GM23248 (cell line): Measurements from ENCODE around the gene CFAP251. TPM values are rescaled to one million over a fixed set of nuclear protein-coding genes. Genes with fewer than 3 reads are reported as not detected.
A peak's percentile ranks its signal among the peaks of the same experiment; 100 is the strongest.

Source experiments
- DNase-seq: peaks from one replicate; pipeline ENCODE4 v3.0.0-alpha.2; 2015
- H2AFZ ChIP-seq: fragments of 200-600 bp; sonication (generic); 2 replicates; pipeline ENCODE4 v1.6.1; 2016; ENCODE audit warnings: antibody characterized with exemption
- H3F3A ChIP-seq: fragments of 200-600 bp; sonication (generic); 2 replicates; pipeline ENCODE4 v1.6.1; 2016; ENCODE audit warnings: mild to moderate bottlenecking, antibody characterized with exemption, mixed run types; ENCODE audit not compliant: insufficient read depth
- H3K27ac ChIP-seq: fragments of 200-600 bp; sonication (generic); 2 replicates; pipeline ENCODE4 v1.5.1; 2016; ENCODE audit warnings: mild to moderate bottlenecking
- H3K27me3 ChIP-seq: fragments of 200-600 bp; sonication (generic); replicated peaks from 2 replicates; pipeline ENCODE4 v1.6.1; 2016; ENCODE audit warnings: mild to moderate bottlenecking; ENCODE audit not compliant: insufficient read depth
- H3K36me3 ChIP-seq: fragments of 200-600 bp; sonication (generic); 2 replicates; pipeline ENCODE4 v1.6.1; 2016; ENCODE audit warnings: low read depth, mild to moderate bottlenecking
- H3K4me1 ChIP-seq: fragments of 200-600 bp; sonication (generic); 2 replicates; pipeline ENCODE4 v1.6.1; 2016; ENCODE audit warnings: mild to moderate bottlenecking; ENCODE audit not compliant: insufficient read depth
- H3K4me2 ChIP-seq: fragments of 200-600 bp; sonication (generic); one replicate; pipeline ENCODE4 v1.6.1; 2016; ENCODE audit warnings: mild to moderate bottlenecking; ENCODE audit not compliant: unreplicated experiment
- H3K4me3 ChIP-seq: fragments of 200-600 bp; sonication (generic); 2 replicates; pipeline ENCODE4 v1.5.1; 2016; ENCODE audit warnings: mild to moderate bottlenecking
- H3K79me2 ChIP-seq: fragments of 200-600 bp; sonication (generic); 2 replicates; pipeline ENCODE4 v1.6.1; 2016; ENCODE audit warnings: mild to moderate bottlenecking; ENCODE audit not compliant: insufficient read depth
- H3K9ac ChIP-seq: fragments of 200-600 bp; sonication (generic); 2 replicates; pipeline ENCODE4 v1.6.1; 2016; ENCODE audit warnings: mild to moderate bottlenecking
- H3K9me2 ChIP-seq: fragments of 200-600 bp; sonication (generic); 2 replicates; pipeline ENCODE4 v1.6.1; 2016; ENCODE audit warnings: mixed run types, mild to moderate bottlenecking, moderate library complexity; ENCODE audit not compliant: insufficient read depth
- H3K9me3 ChIP-seq: fragments of 200-600 bp; sonication (generic); one replicate; pipeline ENCODE4 v1.6.1; 2017; ENCODE audit warnings: low read depth
- H4K20me1 ChIP-seq: fragments of 200-600 bp; sonication (generic); 2 replicates; pipeline ENCODE4 v1.6.0; 2016; ENCODE audit not compliant: insufficient read depth
- EZH2 ChIP-seq: fragments of 200-600 bp; sonication (generic); IDR thresholded peaks from 2 replicates; pipeline ENCODE4 v1.6.1; 2018; ENCODE audit warnings: antibody characterized with exemption, mild to moderate bottlenecking; ENCODE audit not compliant: insufficient read depth, poor library complexity, severe bottlenecking
- EZH2phosphoT487 ChIP-seq: fragments of 200-600 bp; sonication (generic); IDR thresholded peaks from 2 replicates; pipeline ENCODE4 v1.6.1; 2018; ENCODE audit warnings: antibody characterized with exemption, moderate library complexity, mild to moderate bottlenecking, low read depth; ENCODE audit not compliant: insufficient read depth
- WGBS, 2 experiments: methylation state at CpG; one replicate each; pipeline ENCODE4 v1.1.6; 2015 to 2017; ENCODE audit warnings: low lambda C conversion rate in 2 of 2, low coverage in 1 of 2; ENCODE audit errors: missing lambda C conversion rate in 2 of 2; 5-methylcytosine and 5-hydroxymethylcytosine counted together
- in situ Hi-C: fragments of 300-500 bp; cut with MboI; formaldehyde crosslinking; loops from 2 replicates; pipeline ENCODE4 v1.15.0; 2020
- polyA plus RNA-seq: library from polyadenylated mRNA; unstranded; fragments of >200 nt; fragmentation: Nextera tagmentation; extraction: Ambion mirVana; gene quantifications from 2 replicates; pipeline ENCODE4 v1.2.1, GENCODE V29; 2016
- total RNA-seq: library from RNA; depleted of rRNA; stranded (reverse); fragments of >200 nt; shearing (Covaris generic); gene quantifications from 2 replicates; pipeline ENCODE4 v1.2.3, GENCODE V29; 2014

The CFAP251 gene
- total and polyA plus RNA-seq, 2 experiments from 2014 or later, result 0.58 to 1.6 TPM

DNA sequence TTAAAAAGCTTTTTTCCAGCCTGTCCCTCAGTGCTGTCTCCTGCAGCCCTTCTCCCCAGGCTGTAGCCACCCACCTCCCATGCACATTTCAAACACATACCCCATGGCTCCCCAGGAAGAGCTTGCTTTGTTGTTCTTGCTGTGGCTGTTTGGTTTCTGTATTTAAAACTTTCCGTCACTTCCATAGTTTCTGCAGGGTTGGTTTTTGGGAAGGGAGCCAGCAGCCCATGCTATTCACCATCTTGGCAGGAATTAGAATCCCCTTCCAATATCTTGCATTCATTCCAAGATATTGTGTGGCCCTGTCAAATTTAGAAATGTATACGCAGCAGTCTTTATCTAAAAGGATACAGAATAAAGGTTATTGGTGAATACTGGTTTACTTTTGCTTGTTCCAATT is 29.6 kb downstream of the CFAP251 start:
- Histone ChIP-seq H3K4me2 (no peak overlapping the region), H3K36me3 (no peaks in the 10 kb centered on the region), H3F3A (no peaks in the 10 kb centered on the region), H3K4me3 (no peak overlapping the region), H3K4me1 (no peaks in the 10 kb centered on the region), H3K79me2 (no peaks in the 10 kb centered on the region), H4K20me1 (no peaks in the 10 kb centered on the region), H3K9ac (no peak overlapping the region), H3K9me3 (no peaks in the 10 kb centered on the region), H3K27me3 (no peaks in the 10 kb centered on the region), H2AFZ (no peak overlapping the region), H3K9me2 (no peaks in the 10 kb centered on the region), H3K27ac (no peak overlapping the region)
- in situ Hi-C loops, result no loop called here
- DNase-seq, result no peak
- TF ChIP-seq EZH2phosphoT487 (no peak), EZH2 (no peak)
- WGBS, 2 experiments, result 97 to 98% methylated on average over 2 of the region's 2 CpGs

DNA sequence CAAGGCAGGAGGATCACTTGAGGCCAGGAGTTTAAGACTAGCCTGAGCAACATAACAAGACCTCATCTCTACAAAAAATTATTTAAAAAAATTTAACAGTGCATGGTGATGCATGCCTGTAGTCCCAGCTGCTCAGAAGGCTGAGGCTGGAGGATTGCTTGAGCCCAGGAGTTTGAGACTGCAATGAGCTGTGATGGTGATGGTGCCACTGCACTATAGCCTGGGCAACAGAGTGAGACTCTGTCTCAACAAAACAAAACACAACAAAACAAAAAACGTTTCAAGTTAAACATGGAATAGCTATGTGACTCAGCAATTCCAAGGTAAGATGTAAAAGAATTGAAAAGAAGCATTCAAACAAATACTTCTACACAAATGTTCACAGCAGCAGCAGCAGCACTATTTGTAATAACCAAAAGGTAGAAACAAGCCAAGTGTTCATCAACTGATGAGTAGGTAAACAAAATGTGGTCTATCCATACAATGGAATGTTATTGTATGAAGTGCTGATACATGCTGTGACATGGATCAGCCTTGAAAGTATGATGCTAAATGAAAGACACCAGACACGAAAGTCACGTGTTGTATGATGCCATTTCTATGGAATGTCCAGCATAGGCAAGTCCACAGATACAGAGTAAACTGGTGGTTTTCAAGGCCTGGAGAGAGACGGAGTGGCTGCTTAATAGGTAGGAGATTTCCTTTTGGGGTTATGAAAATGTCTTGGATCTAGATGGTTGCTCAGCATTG is 31.4 kb downstream of the CFAP251 start:
- Histone ChIP-seq H3K9ac (no peak overlapping the region), H2AFZ (no peak overlapping the region)

DNA sequence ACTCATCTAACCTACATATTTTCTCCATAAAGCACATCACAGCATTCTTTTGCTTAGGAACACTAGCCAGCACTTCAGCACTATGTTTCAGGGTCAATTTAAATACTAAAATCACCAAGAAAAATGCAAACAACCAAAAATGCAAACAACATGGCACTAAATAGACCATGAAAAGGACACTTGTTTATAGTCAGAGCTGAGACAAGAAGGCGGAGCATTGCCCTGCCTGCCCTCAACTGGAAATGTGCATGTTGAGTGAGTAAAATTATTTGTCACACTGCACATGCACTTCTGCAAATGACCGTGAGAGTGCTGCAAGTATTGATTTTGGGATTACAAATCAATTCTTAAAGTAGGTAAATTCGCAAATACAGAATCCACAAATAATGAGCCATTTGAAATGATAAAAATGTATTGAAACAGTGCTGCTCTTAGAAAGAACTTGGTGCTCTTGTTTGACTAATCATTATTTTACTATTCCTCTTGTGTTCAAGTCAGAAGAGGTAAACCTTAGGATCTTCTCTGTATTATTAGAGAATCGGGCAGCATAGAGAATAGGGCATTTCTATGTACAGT is 34.8 kb downstream of the CFAP251 start:
- Histone ChIP-seq H3K27me3 (no peaks in the 10 kb centered on the region), H4K20me1 (no peaks in the 10 kb centered on the region), H3K79me2 (no peaks in the 10 kb centered on the region), H3K27ac (no peak overlapping the region), H2AFZ (no peak overlapping the region), H3K4me1 (no peaks in the 10 kb centered on the region), H3K4me3 (no peak overlapping the region), H3K9me3 (no peaks in the 10 kb centered on the region), H3K9me2 (no peaks in the 10 kb centered on the region), H3K9ac (no peak overlapping the region), H3F3A (no peaks in the 10 kb centered on the region), H3K36me3 (no peaks in the 10 kb centered on the region), H3K4me2 (no peak overlapping the region)
- DNase-seq, result no peak
- TF ChIP-seq EZH2 (no peak), EZH2phosphoT487 (no peak)
- in situ Hi-C loops, result no loop called here
- 95 to 100% methylated on average over 4 of the region's 4 CpGs for WGBS, 2 experiments

More for the DNA sequence above, 31.4 kb downstream of the CFAP251 start:
- Histone ChIP-seq H3K36me3 (no peaks in the 10 kb centered on the region), H3K4me2 (no peak overlapping the region), H3K4me3 (no peak overlapping the region), H3K27ac (no peak overlapping the region), H3K4me1 (no peaks in the 10 kb centered on the region), H3K9me2 (no peaks in the 10 kb centered on the region), H4K20me1 (no peaks in the 10 kb centered on the region), H3F3A (no peaks in the 10 kb centered on the region), H3K9me3 (no peaks in the 10 kb centered on the region), H3K27me3 (no peaks in the 10 kb centered on the region), H3K79me2 (no peaks in the 10 kb centered on the region)
- in situ Hi-C loops, result no loop called here
- peak; percentile 30 for DNase-seq
- no peak for TF ChIP-seq EZH2phosphoT487
- no peak for TF ChIP-seq EZH2
- 76 to 78% methylated on average over 4 of the region's 4 CpGs for WGBS, 2 experiments

DNA sequence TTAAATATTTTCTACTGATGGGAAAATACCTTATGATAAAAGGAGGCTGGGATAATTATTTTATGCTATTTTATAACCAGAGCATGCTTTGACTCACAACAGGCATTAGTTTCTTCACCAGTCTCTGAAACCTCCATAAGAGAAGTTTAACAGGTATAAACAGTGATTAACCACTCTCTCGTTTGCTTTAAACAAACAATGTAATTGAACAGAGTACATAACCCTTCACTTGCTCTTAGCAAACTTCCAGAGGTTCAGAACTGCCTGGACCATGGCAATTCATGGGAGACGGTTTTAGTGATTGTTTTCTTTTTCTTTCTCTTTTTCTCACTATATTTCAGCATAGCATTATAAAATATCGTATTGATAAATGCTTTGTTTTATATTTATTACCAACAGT is 35.3 kb downstream of the CFAP251 start:
- no peaks in the 10 kb centered on the region for H3F3A ChIP-seq
- TF ChIP-seq EZH2phosphoT487 (no peak), EZH2 (no peak)
- no peak overlapping the region for H3K9ac ChIP-seq
- no peak overlapping the region for H3K4me2 ChIP-seq
- in situ Hi-C loops, result no loop called here
- no peaks in the 10 kb centered on the region for H3K4me1 ChIP-seq
- DNase-seq, result no peak
- H3K79me2 ChIP-seq, result no peaks in the 10 kb centered on the region
- no peaks in the 10 kb centered on the region for H3K27me3 ChIP-seq
- no peaks in the 10 kb centered on the region for H4K20me1 ChIP-seq
- H3K9me3 ChIP-seq, result no peaks in the 10 kb centered on the region
- H3K36me3 ChIP-seq, result no peaks in the 10 kb centered on the region
- H2AFZ ChIP-seq, result no peak overlapping the region
- H3K4me3 ChIP-seq, result no peak overlapping the region
- WGBS, 2 experiments, result 89 to 93% methylated on average over 3 of the region's 3 CpGs
- H3K9me2 ChIP-seq, result no peaks in the 10 kb centered on the region
- no peak overlapping the region for H3K27ac ChIP-seq
